B cell (primary cell): ENCODE data around the gene ELMO1. TPM values are rescaled to one million over a fixed set of nuclear protein-coding genes. Genes with fewer than 3 reads are reported as not detected.

Experiments
- ATAC-seq: fragments of 200-7000 bp; cut with Tn5 transposase; one replicate; pipeline ENCODE4 v1.10.0; 2021; ENCODE audit warnings: low read depth, mild to moderate bottlenecking, moderate number of reproducible peaks, moderate library complexity
- CTCF ChIA-PET: fragments of 350-600 bp; sonication (Branson Sonifier 250); formaldehyde crosslinking; loops from one replicate; lab custom pipeline; 2021; ENCODE audit warnings: antibody characterized with exemption, inconsistent platforms; lab: Charles Lee
- POLR2A ChIA-PET: fragments of 350-600 bp; sonication (Branson Sonifier 250); formaldehyde crosslinking; loops from one replicate; lab custom pipeline; 2021; ENCODE audit warnings: antibody characterized with exemption; lab: Charles Lee
- DNase-seq: peaks from one replicate; pipeline ENCODE4 v3.0.0; 2013
- H2AFZ ChIP-seq: 2 replicates; pipeline ENCODE4 v1.6.1; 2012; ENCODE audit warnings: mild to moderate bottlenecking, low read depth, low read length; ENCODE audit not compliant: insufficient read depth, poor library complexity, severe bottlenecking
- H3K27ac ChIP-seq, 2 donors: 1 replicate in 1 of 2; 2 replicates in 1 of 2; pipeline ENCODE4 v1.5.1; 2012 to 2013; ENCODE audit warnings: low read length in 2 of 2, mild to moderate bottlenecking in 2 of 2, moderate library complexity in 1 of 2
- H3K27me3 ChIP-seq, 4 experiments: fragments of 200-600 bp in 1 of 4; sonication (generic) in 1 of 4; replicated peaks in 1 of 4; 1 replicate in 2 of 4; 2 replicates in 2 of 4; pipeline versions ENCODE4 v1.6.1 to v1.7.0; 2013 to 2016; ENCODE audit warnings: low read length in 3 of 4, mild to moderate bottlenecking in 2 of 4, mixed read lengths in 1 of 4, moderate library complexity in 1 of 4; ENCODE audit not compliant: insufficient read depth in 4 of 4, control insufficient read depth in 3 of 4; ENCODE audit errors: control extremely low read depth in 1 of 4
- H3K36me3 ChIP-seq, 2 experiments: replicated peaks in 1 of 2; 1 replicate in 1 of 2; 2 replicates in 1 of 2; pipeline versions ENCODE4 v1.6.1 to v1.7.1; 2013; ENCODE audit warnings: low read length in 1 of 2; ENCODE audit not compliant: insufficient read depth in 2 of 2, control insufficient read depth in 1 of 2; ENCODE audit errors: control extremely low read depth in 1 of 2, extremely low read depth in 1 of 2
- H3K4me1 ChIP-seq, 2 donors: fragments of 200-600 bp in 1 of 2; sonication (generic) in 1 of 2; 1 replicate in 1 of 2; 2 replicates in 1 of 2; pipeline versions ENCODE4 v1.5.1 to v1.6.1; 2013 to 2017; ENCODE audit warnings: low read length in 2 of 2; ENCODE audit not compliant: control insufficient read depth in 2 of 2, insufficient read depth in 2 of 2
- H3K4me2 ChIP-seq: replicated peaks from 2 replicates; pipeline ENCODE3; 2012; ENCODE audit warnings: mild to moderate bottlenecking, low read depth, low read length; ENCODE audit not compliant: poor library complexity, severe bottlenecking
- H3K4me3 ChIP-seq, 5 experiments: fragments of 200-600 bp in 1 of 5; sonication (generic) in 1 of 5; 1 replicate in 3 of 5; 2 replicates in 2 of 5; pipeline versions ENCODE4 v1.5.1 to v1.7.0; 2011 to 2016; ENCODE audit warnings: low read length in 4 of 5, mild to moderate bottlenecking in 4 of 5, low read depth in 2 of 5, control low read depth in 1 of 5, moderate library complexity in 1 of 5; ENCODE audit not compliant: insufficient read depth in 1 of 5; ENCODE audit errors: control extremely low read depth in 1 of 5, extremely low read depth in 1 of 5
- H3K79me2 ChIP-seq: fragments of 200-600 bp; sonication (generic); one replicate; pipeline ENCODE4 v1.6.0; 2016; ENCODE audit warnings: low read length; ENCODE audit not compliant: control insufficient read depth, insufficient read depth
- H3K9ac ChIP-seq: fragments of 200-600 bp; sonication (generic); 2 replicates; pipeline ENCODE4 v1.6.1; 2017; ENCODE audit warnings: mild to moderate bottlenecking, low read length, moderate library complexity
- H3K9me3 ChIP-seq, 3 donors: one replicate each; pipeline versions ENCODE4 v1.6.1 to v1.7.1; 2013; ENCODE audit warnings: low read length in 2 of 3; ENCODE audit not compliant: control insufficient read depth in 2 of 3, insufficient read depth in 1 of 3; ENCODE audit errors: control extremely low read depth in 1 of 3
- H4K20me1 ChIP-seq: 2 replicates; pipeline ENCODE4 v1.6.0; 2012; ENCODE audit warnings: mild to moderate bottlenecking, low read length; ENCODE audit not compliant: insufficient read depth, control insufficient read depth, poor library complexity, severe bottlenecking
- H3K27ac Mint-ChIP-seq: one replicate; pipeline ENCODE4 v1.8.0; 2021; ENCODE audit warnings: mixed read lengths
- H3K27me3 Mint-ChIP-seq: one replicate; pipeline ENCODE4 v1.8.0; 2021; ENCODE audit warnings: mixed read lengths
- H3K4me1 Mint-ChIP-seq: one replicate; pipeline ENCODE4 v1.8.0; 2021; ENCODE audit warnings: mixed read lengths
- H3K4me3 Mint-ChIP-seq: one replicate; pipeline ENCODE4 v1.8.0; 2021; ENCODE audit warnings: mixed read lengths
- H3K9me3 Mint-ChIP-seq: one replicate; pipeline ENCODE4 v1.8.0; 2022; ENCODE audit warnings: mixed read lengths; ENCODE audit not compliant: insufficient read depth
- EZH2 ChIP-seq: IDR thresholded peaks from 2 replicates; pipeline ENCODE4 v1.6.1; 2012; ENCODE audit warnings: borderline replicate concordance, low read depth, mild to moderate bottlenecking, moderate library complexity, low read length; ENCODE audit not compliant: insufficient read depth, poor library complexity, severe bottlenecking
- WGBS: methylation state at CpG from one replicate; pipeline ENCODE4 v1.1.5; 2013; ENCODE audit warnings: missing lambda C conversion rate; ENCODE audit not compliant: insufficient coverage; 5-methylcytosine and 5-hydroxymethylcytosine counted together
- intact Hi-C: fragments of 100-400 bp; cut with micrococcal nuclease; formaldehyde crosslinking; loops from one replicate; pipeline ENCODE4 v1.10.0; 2022
- polyA plus RNA-seq: library from polyadenylated mRNA; depleted of rRNA; stranded (reverse); fragments of >200 nt; gene quantifications from 2 replicates; pipeline ENCODE4 v1.2.3, GENCODE V29; 2012
- total RNA-seq, 2 donors: library from RNA; stranded (reverse); fragments of 120-200 nt in 1 of 2; gene quantifications; 1 replicate in 1 of 2; 2 replicates in 1 of 2; pipeline versions ENCODE4 v1.2.3 to v1.2.4, GENCODE V29; 2013 to 2022
- TF ChIP-seq, protein P1 (sequence below): fragments of 200-600 bp; IDR thresholded peaks from one replicate; pipeline ENCODE4 v1.8.0; 2022; ENCODE audit warnings: antibody characterized with exemption, mild to moderate bottlenecking

The ELMO1 gene
- total and polyA plus RNA-seq, 2 donors (not counting 1 experiment from before 2014, with no cell fraction given): 44.7 to 177 TPM

- H3K4me2 ChIP-seq: no peak overlapping the region
- H3K79me2 ChIP-seq: peaks cover 7% of the 10 kb centered on the region
- no peak overlapping the region for H3K9ac ChIP-seq
- no peaks in the 10 kb centered on the region for H3K9me3 Mint-ChIP-seq
- no peak overlapping the region for H3K27ac ChIP-seq
- no peak overlapping the region for H3K4me3 ChIP-seq
- no peak overlapping the region for H2AFZ ChIP-seq
- no peak overlapping the region for H3K4me3 Mint-ChIP-seq
- no peaks in the 10 kb centered on the region for H3K36me3 ChIP-seq
- DNase-seq (no peak), ATAC-seq (no peak)
- H4K20me1 ChIP-seq: peaks cover 7% of the 10 kb centered on the region
- WGBS: 100% methylated on average over 1 of the region's 2 CpGs
- peaks cover 4 to 5% of the 10 kb centered on the region in 2 donors for H3K4me1 ChIP-seq
- no peaks in the 10 kb centered on the region for H3K27me3 Mint-ChIP-seq
- H3K27me3 ChIP-seq: no peaks in the 10 kb centered on the region
- ChIA-PET CTCF (no interaction called here), POLR2A (no interaction called here)
- no peaks in the 10 kb centered on the region for H3K9me3 ChIP-seq
- intact Hi-C loops: no loop called here
- peaks cover 14% of the 10 kb centered on the region for H3K4me1 Mint-ChIP-seq
- TF ChIP-seq, protein P1, sequence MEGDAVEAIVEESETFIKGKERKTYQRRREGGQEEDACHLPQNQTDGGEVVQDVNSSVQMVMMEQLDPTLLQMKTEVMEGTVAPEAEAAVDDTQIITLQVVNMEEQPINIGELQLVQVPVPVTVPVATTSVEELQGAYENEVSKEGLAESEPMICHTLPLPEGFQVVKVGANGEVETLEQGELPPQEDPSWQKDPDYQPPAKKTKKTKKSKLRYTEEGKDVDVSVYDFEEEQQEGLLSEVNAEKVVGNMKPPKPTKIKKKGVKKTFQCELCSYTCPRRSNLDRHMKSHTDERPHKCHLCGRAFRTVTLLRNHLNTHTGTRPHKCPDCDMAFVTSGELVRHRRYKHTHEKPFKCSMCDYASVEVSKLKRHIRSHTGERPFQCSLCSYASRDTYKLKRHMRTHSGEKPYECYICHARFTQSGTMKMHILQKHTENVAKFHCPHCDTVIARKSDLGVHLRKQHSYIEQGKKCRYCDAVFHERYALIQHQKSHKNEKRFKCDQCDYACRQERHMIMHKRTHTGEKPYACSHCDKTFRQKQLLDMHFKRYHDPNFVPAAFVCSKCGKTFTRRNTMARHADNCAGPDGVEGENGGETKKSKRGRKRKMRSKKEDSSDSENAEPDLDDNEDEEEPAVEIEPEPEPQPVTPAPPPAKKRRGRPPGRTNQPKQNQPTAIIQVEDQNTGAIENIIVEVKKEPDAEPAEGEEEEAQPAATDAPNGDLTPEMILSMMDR: no peak
- no peak for TF ChIP-seq EZH2
- no peak overlapping the region for H3K27ac Mint-ChIP-seq
Observed at GRCh38 chr7:37102518-37103137, 346.0 kb downstream of the ELMO1 start.

DNA sequence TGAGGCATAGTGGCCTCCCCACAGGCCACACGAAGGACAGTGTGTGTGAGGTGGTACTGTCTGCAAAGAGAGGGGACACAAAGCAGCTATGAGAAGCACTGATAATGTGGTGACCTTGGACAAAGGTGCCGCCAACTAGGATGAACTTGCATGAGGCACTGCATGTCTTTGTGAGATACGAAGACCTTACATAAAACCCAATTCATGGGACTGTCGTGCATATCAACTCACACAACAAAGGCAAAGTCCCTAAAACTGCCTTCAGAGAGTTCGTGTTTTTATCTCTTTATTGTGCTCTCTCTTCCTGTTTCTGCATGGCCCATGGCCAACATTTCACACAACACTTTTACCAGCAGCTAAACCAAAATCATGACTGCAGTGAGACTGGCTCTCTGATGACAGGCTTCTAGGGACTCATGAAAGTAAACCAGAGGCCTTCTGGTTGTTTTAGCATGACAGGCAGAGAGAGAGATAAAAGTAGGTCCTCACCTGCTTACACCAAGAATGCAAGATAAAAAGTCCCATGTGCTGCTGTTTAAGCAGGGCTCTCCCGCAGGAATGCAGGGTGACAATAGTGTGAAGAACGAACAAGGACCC, 347.8 kb downstream of the ELMO1 start:
- ATAC-seq (no peak), DNase-seq (no peak)
- Histone ChIP-seq H4K20me1 (peaks cover 7% of the 10 kb centered on the region), H3K9me3 (no peaks in the 10 kb centered on the region), H3K4me1 (no peaks in the 10 kb centered on the region), H2AFZ (no peak overlapping the region), H3K27ac (no peak overlapping the region), H3K4me3 (no peak overlapping the region), H3K36me3 (peaks cover 2 to 13% of the 10 kb centered on the region in 2 experiments), H3K4me2 (no peak overlapping the region), H3K27me3 (no peaks in the 10 kb centered on the region), H3K9ac (no peak overlapping the region), H3K79me2 (peaks cover 4% of the 10 kb centered on the region)
- peaks cover 5% of the 10 kb centered on the region for H3K4me1 Mint-ChIP-seq
- intact Hi-C loops: no loop called here
- POLR2A ChIA-PET: no interaction called here
- no peak overlapping the region for H3K27ac Mint-ChIP-seq
- no peaks in the 10 kb centered on the region for H3K9me3 Mint-ChIP-seq
- CTCF ChIA-PET: no interaction called here
- TF ChIP-seq, protein P1: no peak
- no peak for TF ChIP-seq EZH2
- 63% methylated on average over 4 of the region's 7 CpGs for WGBS
- H3K4me3 Mint-ChIP-seq: no peak overlapping the region
- H3K27me3 Mint-ChIP-seq: no peaks in the 10 kb centered on the region
